ENCODE measurements around the gene CACNA1E. TPM values are rescaled to one million over a fixed set of nuclear protein-coding genes. Genes with fewer than 3 reads are reported as not detected.

The CACNA1E gene
- total RNA-seq, 4 donors from 2014 or later: 0.09 to 0.19 TPM; not detected in 2

DNA sequence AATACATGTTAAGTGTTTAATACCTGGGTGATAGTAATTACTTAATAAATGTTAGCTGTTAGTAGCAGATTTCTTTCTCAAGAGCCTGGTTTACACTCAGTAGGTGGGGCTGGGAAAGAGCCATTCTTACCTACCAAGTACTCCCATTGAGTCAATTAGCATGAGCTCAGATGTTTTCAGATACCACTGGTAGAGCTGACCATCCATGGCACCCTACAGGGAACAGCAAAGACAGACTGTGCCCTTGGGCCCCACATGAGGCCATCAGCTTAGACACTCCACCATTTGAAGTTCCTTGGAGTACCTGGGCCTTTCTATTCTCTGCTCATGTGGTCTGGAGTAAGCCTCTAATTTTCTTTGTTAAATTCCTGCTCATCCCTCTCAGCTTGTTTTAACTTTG, 179.3 kb downstream of the CACNA1E start:
- no peak overlapping the region for H3K4me3 ChIP-seq
- no peaks in the 10 kb centered on the region for H3K36me3 ChIP-seq
- DNase-seq: no peak
- intact Hi-C loops (cut with DNase I): no loop called here
- TF ChIP-seq POLR2A (IDR thresholded peaks at IDR 0.05): no peak
- TF ChIP-seq, protein P1, sequence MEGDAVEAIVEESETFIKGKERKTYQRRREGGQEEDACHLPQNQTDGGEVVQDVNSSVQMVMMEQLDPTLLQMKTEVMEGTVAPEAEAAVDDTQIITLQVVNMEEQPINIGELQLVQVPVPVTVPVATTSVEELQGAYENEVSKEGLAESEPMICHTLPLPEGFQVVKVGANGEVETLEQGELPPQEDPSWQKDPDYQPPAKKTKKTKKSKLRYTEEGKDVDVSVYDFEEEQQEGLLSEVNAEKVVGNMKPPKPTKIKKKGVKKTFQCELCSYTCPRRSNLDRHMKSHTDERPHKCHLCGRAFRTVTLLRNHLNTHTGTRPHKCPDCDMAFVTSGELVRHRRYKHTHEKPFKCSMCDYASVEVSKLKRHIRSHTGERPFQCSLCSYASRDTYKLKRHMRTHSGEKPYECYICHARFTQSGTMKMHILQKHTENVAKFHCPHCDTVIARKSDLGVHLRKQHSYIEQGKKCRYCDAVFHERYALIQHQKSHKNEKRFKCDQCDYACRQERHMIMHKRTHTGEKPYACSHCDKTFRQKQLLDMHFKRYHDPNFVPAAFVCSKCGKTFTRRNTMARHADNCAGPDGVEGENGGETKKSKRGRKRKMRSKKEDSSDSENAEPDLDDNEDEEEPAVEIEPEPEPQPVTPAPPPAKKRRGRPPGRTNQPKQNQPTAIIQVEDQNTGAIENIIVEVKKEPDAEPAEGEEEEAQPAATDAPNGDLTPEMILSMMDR (IDR thresholded peaks at IDR 0.05): no peak
- no peak overlapping the region for H3K27ac ChIP-seq
- H3K27me3 ChIP-seq: peaks cover 0 to 11% (median 0%) of the 10 kb centered on the region in 4 donors
- H3K4me1 ChIP-seq: no peaks in the 10 kb centered on the region
- H3K9me3 ChIP-seq: no peaks in the 10 kb centered on the region

DNA sequence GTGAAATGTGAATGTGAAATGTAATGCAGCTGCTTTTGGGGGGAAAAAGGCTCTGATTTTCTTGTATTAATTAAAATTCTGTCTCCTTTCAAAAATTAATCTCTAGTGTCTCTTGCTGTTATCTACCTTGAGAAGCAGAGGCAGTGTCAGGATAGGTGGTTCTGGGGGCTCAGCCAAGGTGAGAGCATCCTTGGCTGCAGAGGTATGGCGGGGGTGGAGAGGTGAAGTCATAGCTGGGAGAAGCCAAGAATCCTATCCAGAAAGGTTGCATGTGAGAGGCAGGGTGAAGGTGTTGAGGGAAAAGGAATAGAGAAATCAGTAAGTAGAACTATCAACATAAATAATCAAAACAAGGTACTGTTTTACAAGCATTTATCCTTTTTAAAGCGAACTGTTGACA, 181.2 kb downstream of the CACNA1E start:
- TF ChIP-seq POLR2A (IDR thresholded peaks at IDR 0.05): no peak
- TF ChIP-seq, protein P1 (IDR thresholded peaks at IDR 0.05): no peak
- intact Hi-C loops (cut with DNase I): no loop called here
- Histone ChIP-seq H3K27ac (no peak overlapping the region), H3K4me3 (no peak overlapping the region), H3K9me3 (no peaks in the 10 kb centered on the region), H3K27me3 (peaks cover 0 to 11% (median 0%) of the 10 kb centered on the region in 4 donors), H3K4me1 (no peaks in the 10 kb centered on the region), H3K36me3 (no peaks in the 10 kb centered on the region)
- WGBS, 2 donors: 59 to 73% methylated on average over 2 of the region's 2 CpGs
- DNase-seq: no peak

DNA sequence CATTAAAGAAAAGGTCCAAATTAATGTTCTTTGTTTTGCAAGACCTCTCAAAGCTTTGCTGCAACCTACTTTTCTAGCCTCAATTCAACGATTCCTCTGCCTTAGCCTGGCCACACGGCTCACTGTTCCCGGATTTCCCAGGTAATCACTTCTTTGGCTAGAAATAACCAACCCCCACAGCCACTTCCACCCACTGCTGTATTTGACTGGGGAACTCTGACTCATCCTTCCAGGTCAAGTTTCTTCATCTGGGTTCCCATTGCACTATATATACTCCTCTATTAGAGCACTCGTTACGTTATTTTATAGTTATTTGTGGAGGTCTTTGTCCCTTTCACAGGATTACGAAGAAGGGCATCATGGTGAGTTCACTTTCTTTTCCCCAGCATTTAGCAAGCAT, 185.9 kb downstream of the CACNA1E start:
- H3K4me3 ChIP-seq: no peak overlapping the region
- 55 to 61% methylated on average over 6 of the region's 6 CpGs for WGBS, 2 donors
- intact Hi-C loops (cut with DNase I): no loop called here
- no peaks in the 10 kb centered on the region for H3K36me3 ChIP-seq
- no peak overlapping the region for H3K27ac ChIP-seq
- no peaks in the 10 kb centered on the region for H3K4me1 ChIP-seq
- DNase-seq: no peak
- peaks cover 0 to 6% (median 0%) of the 10 kb centered on the region in 4 donors for H3K27me3 ChIP-seq
- no peak for TF ChIP-seq POLR2A (IDR thresholded peaks at IDR 0.05)
- TF ChIP-seq, protein P1 (IDR thresholded peaks at IDR 0.05): no peak
- H3K9me3 ChIP-seq: no peaks in the 10 kb centered on the region

DNA sequence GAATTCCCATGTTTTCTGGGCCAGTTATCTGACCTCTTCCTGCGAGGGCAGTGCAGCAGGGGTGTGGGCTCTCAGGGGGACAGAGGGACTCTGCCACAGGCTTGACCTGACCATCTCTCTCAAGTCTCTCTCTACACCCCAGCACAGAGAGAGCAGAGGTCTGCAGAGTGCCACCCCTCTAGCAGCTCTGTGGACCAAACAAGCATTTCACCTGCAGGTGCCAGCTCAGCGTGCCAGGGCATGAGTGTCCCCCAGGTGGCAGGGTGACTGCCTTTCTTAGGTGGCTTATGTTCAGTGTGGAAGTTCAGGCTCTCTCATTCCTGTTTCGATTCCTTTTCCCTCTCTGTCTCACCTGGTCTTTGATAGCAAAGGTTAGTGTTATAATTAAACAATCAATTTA, 191.3 kb downstream of the CACNA1E start:
- Histone ChIP-seq H3K27me3 (peaks cover 0 to 5% (median 0%) of the 10 kb centered on the region in 4 donors), H3K4me3 (no peak overlapping the region), H3K4me1 (no peaks in the 10 kb centered on the region), H3K27ac (no peak overlapping the region), H3K36me3 (no peaks in the 10 kb centered on the region), H3K9me3 (no peaks in the 10 kb centered on the region)
- intact Hi-C loops (cut with DNase I): loop anchor here (5.0 kb wide), 1 partner anchor 197 kb away; no protein-coding TSS in a partner anchor
- TF ChIP-seq, protein P1 (IDR thresholded peaks at IDR 0.05): peak in 2 of 6 experiments; percentile 5 to 32
- TF ChIP-seq POLR2A (IDR thresholded peaks at IDR 0.05): no peak
- WGBS, 2 donors: 43 to 50% methylated on average over 3 of the region's 3 CpGs
- no peak for DNase-seq

DNA sequence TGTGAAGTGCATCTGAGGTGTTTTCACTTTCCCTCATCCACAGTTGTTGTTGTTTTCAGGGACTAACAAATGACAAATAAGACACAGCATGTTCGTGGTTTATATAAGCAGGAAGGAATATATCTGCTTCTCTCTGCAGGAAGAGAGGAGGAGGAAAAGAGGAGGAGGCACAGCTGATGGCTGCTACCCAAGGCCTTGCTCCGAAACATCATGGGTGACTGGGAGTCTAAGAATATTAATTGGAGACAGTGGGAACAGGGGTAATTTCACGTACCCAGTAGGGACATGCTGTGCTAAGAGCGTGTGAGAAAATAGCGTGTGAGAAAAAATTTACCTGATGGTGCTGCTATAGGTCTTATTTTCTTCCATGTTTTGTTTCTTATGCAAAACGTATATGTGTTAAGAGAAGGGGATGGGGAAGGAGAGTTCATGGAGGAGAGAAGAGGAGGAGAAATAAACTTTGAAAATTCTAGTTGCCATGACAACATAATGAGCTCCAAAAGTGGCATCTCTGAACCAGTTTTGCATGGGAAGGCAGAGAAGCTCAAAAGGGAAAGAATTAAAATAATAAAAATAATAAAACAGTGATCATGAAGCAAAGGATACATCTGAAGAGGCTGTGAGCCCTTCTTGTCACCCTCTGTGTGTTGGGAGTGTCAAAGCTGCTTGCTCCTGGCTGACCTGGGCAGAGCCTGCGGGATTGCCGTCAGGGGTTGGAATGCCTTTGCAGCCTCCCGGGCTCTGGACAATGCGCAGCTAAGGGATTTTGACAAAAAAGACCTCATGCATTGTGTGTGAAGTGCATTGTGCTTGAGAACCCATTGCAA, 192.0 kb downstream of the CACNA1E start:
- TF ChIP-seq POLR2A (IDR thresholded peaks at IDR 0.05): no peak
- TF ChIP-seq, protein P1 (IDR thresholded peaks at IDR 0.05): no peak
- Histone ChIP-seq H3K4me3 (no peak overlapping the region), H3K27ac (no peak overlapping the region), H3K36me3 (no peaks in the 10 kb centered on the region), H3K27me3 (peaks cover 0 to 5% (median 0%) of the 10 kb centered on the region in 4 donors), H3K9me3 (no peaks in the 10 kb centered on the region), H3K4me1 (no peaks in the 10 kb centered on the region)
- no peak for DNase-seq
- intact Hi-C loops (cut with DNase I): no loop called here
- WGBS, 2 donors: 51 to 55% methylated on average over 10 of the region's 10 CpGs
